Stromal cell of bone marrow (primary cell): ENCODE measurements around the gene ASS1.
"Not testable (repeated sequence)": the region's sequence is repeated elsewhere in the genome, so short reads cannot be mapped to it uniquely, and the experiment has no call there.

Source experiments
- DNase-seq: peaks from one replicate; pipeline ENCODE4 v3.0.0-alpha.2; 2012; ENCODE audit warnings: low read depth

Gene ASS1

DNA sequence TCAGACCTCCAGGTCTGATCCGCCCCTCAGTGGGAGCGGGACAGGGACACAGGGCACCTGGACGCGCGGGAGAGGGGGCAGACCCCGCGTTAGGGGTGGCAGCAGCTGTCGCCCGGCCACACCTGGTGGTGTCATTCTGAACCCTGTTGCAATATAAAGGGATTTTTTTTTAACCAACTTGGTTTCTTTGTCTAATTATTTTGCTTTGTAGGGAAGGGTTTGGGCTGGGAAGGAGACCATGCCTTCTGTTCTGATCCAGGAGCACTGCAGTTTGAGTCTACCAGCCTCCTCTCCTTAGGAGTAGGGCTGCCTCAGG lies 10.9 kb upstream of the ASS1 start:
- no peak for DNase-seq

DNA sequence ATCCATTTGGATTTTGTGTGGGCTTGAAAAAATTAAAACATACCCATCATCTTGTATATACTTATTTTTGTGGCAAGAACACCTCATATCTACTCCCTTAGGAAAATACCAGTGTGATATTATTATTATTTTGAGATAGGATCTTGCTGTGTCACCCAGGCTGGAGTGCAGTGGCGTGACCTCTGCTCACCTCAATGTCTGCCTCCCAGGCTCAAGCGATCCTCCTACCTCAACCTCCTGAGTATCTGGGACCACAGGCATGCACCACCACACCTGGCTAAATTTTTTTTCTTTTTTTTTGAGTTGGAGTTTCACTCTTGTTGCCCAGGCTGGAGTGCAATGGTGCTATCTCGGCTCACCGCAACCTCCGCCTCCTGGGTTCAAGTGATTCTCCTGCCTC lies 10.1 kb upstream of the ASS1 start:
- not testable (repeated sequence) for DNase-seq

DNA sequence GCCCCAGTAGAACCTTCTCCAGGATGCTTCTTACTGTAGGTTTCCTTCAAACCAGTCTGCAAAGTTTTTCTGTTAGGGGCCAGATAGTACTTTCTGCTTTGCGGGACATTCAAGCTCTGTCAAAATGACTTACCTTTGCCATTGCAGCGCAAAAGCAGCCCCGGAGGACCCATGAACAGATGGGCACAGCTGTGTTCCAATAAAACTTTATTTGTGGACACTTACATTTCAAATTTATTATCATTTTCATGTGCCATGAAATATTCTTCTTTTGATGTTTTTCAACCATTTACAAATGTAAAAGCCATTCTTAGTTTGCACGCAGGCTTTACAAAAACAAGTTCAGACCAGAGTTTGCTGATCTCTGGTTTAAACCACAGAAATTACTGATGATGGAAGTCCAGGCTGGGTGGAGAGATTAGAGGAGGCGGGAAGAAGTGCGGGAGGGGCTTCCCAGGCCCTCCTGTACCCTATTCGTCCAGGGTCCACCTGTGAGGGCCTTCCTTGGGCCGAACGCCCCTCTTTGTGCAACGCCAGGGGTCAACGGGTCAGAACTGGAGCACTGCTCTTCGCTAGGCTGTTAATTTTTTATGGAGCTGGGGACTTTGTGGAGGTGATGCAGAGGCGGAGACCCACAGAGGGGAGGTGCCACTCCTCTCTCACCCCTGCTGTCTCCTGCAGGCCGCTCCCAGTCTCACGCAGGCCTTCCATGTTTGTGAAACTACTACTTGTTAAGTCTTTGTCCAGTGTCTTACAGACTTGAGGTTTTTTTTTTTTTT lies 7.6 kb upstream of the ASS1 start:
- no peak for DNase-seq

DNA sequence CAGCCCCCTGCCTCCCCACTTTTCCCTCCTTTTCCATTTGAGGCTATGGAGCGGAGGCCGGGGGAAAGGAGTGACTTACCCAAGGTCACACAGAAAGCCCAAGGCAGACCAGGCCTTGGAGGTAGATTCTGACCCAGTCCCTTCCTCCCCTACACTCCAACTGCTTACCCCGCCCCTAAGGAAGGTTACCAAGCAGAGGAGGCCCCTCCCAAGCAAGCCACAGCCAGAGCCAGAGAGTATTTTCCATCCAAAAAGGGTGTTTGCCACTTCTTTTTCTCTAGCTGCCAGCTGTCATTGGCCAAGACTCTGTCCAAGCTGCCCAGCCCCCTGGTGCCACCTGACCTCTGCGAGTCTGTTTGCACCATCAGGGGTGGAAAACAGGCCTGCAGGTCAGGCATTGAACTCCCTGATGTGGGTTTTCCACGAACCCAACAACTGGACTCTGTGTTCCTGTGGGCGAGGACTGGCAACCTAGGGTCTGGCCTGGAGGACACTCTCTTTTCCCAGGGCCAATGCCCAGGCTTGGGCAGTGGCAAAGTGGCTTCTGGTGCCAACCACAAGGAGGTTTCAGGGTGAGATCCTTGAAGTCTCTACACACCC lies 6.3 kb upstream of the ASS1 start:
- DNase-seq, result no peak

DNA sequence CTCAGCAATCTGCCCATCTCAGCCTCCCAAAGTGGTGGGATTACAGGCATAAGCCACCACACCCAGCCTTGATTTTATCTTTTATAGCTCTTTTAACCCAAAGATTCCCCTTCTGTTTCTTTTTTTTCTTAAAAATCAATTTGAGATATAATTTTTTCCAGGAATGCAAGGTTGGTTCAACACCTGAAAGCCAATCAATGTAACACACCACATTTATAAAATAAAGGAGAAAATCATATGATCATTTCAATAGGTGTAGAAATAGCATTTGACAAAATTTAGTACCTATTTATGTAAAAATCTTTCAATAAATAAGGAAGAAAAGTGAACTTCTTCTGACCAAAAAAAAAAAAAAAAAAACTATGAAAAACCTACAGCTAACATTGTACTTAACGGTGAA lies 3.7 kb upstream of the ASS1 start:
- DNase-seq, result no peak

DNA sequence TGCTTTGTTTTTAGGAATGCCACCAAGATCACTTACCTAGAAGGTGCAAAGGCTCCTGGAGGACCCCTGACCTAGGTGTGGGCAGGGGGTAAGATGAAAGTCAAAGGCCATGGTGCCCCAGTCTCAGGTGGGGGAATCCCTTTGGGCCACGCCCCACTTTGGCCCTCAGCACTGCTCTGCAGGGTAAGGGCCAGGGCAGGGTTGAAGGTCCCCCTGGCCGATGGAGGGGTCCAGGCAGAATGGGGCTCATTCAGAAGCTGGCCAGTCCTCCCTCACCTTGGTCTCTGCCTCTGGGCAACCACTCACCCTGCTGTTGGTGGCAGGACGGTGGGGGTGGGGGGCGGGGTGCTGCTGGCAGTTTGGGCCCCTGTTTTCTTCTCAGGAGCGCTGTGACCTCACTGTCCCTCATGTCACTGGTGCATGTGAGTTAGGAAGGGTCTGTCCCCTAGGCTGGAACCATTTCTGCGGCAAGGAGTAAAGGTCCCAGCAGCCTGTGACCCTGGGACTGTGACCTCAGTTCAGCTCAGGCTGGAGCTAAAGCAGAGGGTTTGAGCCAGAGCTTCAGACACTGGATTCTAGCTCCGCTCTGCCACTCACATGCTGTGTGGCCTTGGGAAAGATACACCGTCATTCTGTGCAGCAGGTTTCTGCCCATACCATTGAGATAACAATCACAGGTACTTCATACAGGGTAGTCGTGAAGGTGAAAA lies 1.9 kb upstream of the ASS1 start:
- no peak for DNase-seq

DNA sequence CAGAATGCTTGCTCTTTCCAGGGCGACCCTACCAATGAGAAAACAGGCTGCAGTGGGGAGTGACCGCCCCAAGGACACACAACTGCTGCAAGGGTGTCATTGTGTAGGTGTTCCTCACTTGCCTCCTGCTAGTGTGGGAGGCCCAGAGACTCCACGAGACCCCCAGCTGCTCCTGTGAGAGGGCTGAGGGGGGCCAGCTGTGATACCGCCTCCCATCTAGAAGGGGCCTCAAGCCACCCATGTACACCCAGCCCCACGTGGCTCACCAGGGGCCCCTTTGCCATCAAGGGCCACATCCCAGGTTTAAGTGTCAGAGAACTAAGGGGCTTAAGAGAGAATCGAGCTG lies 1.3 kb upstream of the ASS1 start:
- no peak for DNase-seq

DNA sequence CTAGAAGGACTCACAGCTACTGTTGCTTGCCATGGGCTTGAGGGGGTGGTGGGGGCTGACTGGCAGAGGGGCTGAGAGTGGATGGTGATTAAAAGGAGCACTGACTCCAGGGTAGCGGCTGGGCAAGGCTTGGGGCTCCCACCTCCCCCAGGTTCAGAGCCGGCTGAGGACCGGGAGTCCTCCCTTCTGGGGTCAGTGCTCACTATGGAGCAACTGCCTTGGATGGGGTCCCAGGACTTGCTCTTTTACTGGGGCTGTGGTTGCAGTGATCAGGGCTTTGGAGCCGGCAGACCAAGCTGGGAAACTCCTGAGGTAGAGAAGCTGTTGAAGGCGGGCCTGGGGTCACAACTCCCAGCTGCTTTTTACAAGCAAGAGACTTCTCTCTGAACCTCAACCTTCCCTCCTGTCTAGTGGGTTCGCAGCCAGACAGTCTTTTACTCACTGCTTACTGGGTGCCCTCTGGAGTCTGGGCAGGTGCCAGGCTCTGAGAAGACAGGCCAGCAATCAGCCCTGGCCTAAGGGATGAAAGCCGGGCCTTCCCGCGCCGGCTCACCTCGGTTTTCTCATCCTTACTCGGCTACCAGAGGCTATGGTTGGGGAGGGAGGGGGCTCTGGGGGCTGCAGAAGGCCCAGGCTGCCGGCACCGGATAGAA lies 795 bp upstream of the ASS1 start:
- no peak for DNase-seq

DNA sequence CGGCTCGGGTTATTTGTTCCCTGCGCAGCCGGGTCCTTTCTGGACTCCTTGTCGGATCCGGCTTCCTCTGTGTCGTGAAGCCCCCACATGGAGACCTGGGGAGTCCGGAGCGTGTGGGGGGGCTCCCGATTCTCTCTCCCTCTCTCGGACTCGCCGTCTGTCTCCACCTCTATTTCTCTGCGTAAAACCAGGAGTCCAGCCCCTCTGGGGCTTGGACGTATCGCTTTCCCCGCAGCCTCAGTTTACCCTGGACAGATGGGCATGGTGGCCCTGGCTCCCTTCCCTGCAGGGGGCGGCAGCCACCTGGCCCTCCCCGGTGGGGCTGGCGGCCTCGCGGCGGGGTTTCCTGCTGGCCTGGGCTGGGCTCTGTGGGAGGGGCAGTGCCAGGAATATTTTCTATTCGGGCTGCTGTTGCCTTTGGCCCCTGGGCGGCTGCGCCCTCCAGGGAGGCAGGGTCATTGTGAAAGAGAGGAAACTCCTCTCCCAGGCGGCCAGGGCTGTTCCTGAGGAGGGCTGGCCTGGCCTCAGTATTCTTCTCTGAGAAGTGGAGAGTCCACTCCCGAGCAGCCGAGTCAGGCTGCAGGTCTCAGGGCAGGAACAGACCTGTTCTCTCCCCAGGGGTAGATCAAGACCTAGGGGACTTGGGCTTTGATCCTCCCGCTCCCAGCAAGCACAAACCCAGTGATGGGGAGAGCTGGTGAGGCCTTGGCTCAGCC lies 665 bp downstream of the ASS1 start:
- DNase-seq, result no peak

DNA sequence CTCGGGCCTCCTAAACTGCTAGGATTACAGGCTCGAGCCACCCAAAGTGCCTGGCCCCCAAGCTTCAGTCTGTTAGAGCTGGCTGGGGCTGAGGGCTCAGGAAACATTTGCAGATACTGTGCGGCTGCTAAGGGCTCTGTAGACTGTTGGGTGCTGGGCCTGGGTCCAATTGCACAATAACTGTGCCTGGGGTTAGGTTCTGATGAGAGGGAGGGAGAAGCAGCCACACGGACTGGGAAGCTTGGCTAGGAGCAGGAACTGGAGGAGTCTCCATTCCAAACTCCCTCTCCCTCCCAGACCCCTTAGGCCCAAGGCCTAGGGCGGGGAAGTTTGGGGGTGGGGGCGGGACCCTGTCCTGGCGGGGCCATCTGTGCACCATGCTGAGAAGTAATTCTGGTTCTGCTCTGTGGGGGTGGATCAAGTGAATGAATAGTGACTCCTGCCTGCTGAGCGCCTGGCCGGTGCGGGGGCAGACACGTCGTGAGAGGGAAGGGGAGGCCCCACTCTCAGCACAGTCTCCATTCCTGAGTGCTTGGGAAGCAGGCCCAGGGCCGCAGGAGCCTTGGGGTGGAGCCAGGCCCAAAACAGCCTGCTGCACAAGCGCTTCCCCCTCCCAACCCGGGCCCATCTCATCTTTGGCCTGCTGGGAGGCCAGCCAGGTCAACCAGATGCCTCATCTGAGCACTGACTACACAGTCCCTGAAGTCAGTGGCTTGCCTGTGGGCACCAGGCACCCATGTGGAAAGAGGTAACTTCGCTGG lies 1.5 kb downstream of the ASS1 start:
- DNase-seq, result peak; percentile 76

DNA sequence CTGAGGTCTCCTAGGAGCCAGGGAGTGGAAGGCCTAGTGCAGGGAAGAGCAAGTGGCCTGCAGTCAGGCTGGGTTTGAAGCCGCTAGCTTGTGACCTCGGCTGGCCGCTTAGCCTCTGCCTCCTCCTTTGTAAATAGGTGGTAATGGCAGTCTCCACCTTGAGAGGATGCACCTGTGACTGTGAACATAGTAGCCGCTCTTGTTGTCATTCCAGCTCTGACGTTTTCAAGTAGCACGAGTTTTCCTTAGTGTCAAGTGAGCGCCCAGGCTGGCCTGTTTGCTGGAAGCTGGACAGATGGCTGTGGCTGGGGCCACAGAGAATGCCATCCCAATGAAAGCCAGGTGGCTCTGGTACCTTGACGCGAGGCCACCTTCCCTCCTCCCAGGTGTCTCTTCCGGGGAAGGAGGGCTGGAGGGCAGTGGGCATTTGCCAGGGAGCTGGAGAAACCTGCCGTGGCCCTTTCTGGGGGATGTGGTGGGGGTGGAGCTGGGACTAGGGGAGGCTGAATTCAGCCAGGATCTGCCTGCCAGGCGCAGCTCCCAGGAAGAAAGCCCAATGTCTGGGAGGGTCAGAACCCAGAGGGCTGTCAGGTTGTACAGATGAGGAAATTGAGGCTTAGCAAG lies 2.5 kb downstream of the ASS1 start:
- DNase-seq, result no peak

DNA sequence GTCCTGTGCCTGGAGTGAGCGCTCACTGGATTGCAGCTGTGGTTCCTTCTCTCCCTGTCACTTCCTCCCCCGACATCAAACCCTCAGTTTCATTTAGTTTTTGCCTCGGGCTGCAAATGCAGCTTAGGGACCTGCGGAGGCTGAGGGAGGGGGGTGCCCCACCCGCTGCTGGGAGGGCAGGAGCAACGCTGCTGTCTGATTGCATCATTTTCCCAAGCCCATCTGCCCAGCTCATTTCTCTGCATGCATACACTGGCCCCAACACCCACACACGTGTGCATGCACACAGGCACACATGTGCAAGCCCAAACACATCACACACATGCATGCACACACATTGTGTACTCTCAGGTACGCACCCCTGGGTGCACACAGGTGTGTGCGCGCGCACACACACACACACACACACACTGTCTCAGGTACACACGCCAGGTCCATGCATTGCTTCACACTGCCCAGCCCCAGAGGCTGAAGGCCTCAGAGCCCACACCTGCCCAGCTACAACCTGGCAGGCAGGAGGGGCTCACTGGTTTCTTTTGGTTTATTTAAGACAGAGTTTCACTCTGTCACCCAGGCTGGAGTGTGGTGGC lies 3.4 kb downstream of the ASS1 start:
- no peak for DNase-seq

DNA sequence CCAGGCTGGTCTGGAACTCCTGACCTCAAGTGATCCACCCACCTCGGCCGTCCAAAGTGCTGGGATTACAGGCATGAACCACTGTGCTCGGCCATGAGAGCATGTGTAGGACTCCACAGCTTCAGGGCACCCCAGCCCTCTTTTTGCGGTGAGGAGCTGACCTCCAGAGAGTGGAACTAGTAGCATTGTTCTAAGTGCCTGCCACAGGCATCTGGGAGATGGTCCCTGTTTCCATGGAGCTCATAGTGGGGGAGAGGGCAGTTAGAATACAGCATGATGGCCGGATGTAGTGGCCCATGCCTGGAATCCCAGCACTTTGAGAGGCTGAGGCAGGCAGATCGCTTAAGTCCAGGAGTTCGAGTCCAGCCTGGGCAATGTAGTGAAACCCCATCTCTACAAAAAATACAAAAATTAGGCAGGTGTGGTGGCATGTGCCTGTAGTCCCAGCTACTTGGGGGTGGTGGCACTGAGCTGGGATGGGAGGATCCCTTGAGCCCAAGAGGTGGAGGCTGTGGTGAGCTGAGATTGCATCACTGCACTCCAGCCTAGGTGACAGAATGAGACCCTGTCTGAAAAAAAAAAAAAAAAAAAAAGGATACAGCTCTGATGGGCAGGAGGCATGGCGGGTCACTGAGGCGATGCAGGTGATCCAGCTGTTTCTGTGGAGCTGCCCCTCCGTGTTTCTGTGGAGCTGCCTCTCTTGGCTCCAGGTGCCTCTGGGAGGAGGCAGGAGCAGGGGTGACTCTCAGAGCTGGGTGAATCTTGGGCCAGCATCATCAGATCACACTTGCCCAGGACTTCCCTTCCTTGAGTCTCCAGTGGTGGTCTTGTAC lies 4.2 kb downstream of the ASS1 start:
- DNase-seq, result no peak

DNA sequence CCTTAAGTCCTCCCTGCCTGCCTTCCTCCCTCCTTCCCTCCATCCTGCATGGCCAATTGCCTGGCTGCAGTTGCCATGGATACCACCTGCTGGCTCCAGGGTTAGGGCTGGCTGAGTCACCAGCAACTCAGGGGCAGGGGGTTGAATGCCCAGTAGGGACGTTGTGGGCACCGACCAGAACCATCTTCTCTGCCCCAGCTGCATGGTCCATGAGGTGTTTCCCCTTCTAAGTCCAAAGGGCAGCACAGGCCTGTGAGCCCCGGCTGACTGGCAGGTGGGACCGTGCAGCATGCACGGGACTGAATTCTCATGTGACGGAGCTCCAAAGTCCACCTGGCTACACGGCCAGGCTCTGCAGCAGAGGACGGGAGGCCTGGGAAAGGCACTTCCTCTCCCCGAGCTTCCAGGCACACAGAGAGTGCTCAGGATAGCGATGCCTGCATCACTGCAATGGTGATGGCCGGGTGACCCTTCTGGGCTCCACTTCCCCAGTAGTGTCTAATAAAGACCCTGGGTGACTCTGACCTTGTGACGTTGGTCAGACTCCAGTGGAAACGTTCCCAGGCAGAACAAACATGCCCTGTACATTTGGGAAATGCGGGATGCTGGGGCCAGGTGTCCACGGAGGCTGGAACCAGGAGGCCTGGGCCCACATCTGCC lies 5.7 kb downstream of the ASS1 start:
- no peak for DNase-seq

DNA sequence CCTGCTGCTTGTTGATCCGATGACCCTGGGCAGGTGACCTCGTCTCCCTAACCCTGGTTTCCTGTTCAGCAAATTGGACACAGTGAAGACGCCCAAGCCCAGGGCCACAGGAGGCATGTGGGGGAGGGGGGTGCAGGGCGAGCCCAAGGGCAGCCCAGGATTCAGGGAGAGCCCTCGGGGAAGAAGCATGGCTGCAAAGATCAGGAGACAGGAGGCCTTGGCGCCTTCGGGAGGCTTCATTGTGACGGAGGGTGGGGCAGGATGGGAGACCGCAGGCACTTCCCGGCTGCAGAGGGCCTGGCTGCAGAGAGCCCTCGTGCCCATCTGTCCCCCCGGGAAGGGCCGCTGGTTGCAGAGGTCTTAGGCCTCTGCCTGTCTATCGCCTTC lies 6.2 kb downstream of the ASS1 start:
- no peak for DNase-seq

DNA sequence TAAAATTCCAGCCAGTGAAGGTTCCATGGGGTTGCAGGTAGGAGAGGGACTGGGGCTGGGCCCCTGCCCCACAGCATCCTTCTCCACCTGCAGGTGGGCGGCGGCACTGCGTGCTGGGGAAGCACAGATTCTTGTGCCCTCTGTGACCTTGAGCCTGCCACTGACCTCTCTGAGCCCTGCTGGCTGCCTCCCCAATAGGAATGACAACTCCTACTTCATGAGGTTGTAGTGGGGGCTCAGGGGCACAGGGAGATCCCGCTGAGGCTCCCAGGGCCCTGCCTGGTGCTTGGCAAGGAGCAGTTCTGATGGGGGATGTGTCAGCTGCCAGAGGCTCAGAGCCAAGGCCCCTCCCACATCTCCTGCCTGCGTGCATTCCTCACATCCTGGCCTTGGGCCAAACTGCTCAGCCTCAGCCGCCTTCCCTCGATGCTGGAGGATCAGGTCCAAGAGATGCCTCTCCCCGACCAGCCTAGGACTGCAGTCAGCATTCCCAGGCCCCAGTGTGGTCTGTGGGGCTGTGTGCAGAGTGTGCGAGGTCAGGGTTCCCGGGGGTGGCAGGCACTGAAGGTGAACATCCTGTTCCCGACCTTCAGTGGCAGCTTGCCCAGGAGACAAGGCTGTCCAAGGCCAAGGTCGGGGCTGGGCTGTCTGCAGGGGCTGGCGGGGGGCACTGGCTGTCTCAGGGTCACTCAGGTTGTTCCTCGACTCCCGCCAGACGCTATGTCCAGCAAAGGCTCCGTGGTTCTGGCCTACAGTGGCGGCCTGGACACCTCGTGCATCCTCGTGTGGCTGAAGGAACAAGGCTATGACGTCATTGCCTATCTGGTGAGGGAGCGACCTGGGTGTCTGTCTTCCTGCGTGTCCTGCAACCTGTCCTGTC lies 7.0 kb downstream of the ASS1 start:
- DNase-seq, result peak; percentile 82

DNA sequence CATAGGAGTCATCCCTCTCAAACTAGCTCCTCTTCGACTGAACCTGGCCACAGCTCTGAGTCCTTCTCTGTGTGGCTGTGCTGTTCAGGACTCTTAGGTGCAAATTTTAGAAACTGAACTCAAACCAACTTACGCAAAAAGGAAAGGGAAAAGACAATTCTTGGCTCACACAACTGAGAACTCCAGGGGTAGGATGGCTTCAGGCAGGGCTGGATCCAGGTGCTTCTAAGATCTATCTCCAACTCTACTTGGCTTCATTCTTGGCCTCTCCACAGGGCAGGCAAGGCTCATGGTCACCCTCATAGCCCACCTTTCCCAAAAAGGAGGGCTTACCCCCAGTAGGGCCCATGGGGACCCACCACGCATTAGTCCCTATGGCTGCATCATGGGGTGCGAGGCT lies 8.1 kb downstream of the ASS1 start:
- no peak for DNase-seq

DNA sequence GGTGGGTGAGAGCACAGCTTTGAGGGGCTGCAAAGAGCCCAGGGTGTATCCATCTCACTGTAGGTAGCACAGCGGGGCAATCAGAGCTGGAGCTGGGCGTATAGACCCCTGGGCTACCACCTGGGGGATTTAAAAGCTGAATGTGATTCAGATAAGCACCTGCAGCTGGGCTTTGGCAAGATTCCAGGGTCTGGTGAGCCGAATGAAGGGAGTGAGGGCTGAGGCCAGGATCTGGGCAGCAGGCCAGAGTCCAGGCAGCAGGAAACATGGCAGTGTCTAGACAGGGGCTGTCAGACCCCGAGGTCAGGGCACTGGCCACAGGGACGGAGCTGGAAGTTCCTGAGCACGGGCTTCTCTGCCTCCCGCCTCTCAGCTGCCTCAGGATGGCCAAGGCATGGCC lies 8.7 kb downstream of the ASS1 start:
- no peak for DNase-seq
